Measurements from ENCODE around the gene PNO1. TPM values are rescaled to one million over a fixed set of nuclear protein-coding genes. Genes with fewer than 3 reads are reported as not detected.

Gene PNO1
- total and polyA plus RNA-seq, 8 donors: 6.1 to 65.8 (median 16.4) TPM

DNA sequence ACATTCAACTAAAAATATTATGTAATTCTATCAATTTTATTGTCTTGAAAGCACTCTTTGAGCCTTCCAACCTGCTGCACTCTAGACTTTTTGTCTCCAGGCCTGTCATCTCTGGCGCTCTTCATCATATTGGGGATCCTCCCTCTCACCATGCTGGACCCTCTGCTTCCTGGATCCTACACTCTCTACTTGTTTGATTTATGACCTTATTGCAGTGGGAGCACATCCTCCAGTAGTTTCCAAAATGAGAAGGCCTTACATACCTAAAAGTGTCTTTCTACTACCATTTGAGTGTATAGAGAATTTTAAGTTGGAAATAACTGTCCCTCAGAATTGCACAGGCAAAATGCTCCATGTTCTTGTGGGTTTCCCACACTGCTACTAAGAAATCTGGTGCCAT is 25.2 kb downstream of the PNO1 start:
- no peak for TF ChIP-seq EP300 (IDR thresholded peaks at IDR 0.05)
- no peak for TF ChIP-seq POLR2A (IDR thresholded peaks at IDR 0.05)
- no peak for TF ChIP-seq POLR2AphosphoS5 (IDR thresholded peaks at IDR 0.05)
- TF ChIP-seq, protein P1, sequence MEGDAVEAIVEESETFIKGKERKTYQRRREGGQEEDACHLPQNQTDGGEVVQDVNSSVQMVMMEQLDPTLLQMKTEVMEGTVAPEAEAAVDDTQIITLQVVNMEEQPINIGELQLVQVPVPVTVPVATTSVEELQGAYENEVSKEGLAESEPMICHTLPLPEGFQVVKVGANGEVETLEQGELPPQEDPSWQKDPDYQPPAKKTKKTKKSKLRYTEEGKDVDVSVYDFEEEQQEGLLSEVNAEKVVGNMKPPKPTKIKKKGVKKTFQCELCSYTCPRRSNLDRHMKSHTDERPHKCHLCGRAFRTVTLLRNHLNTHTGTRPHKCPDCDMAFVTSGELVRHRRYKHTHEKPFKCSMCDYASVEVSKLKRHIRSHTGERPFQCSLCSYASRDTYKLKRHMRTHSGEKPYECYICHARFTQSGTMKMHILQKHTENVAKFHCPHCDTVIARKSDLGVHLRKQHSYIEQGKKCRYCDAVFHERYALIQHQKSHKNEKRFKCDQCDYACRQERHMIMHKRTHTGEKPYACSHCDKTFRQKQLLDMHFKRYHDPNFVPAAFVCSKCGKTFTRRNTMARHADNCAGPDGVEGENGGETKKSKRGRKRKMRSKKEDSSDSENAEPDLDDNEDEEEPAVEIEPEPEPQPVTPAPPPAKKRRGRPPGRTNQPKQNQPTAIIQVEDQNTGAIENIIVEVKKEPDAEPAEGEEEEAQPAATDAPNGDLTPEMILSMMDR (IDR thresholded peaks at IDR 0.05): no peak
- intact Hi-C loops (cut with DNase I; ENCODE audit: low total_unique reads): no loop called here
- Histone ChIP-seq H3K36me3 (peaks cover 7 to 71% (median 42%) of the 10 kb centered on the region in 4 donors), H3K27me3 (no peaks in the 10 kb centered on the region), H3K9me3 (no peaks in the 10 kb centered on the region), H3K4me3 (no peak overlapping the region), H3K4me1 (peaks cover 0 to 23% (median 15%) of the 10 kb centered on the region in 4 donors), H3K27ac (no peak overlapping the region)
- WGBS, 5 donors: 93 to 100% (median 96%) methylated on average over 1 of the region's 1 CpG
- no peak for DNase-seq

DNA sequence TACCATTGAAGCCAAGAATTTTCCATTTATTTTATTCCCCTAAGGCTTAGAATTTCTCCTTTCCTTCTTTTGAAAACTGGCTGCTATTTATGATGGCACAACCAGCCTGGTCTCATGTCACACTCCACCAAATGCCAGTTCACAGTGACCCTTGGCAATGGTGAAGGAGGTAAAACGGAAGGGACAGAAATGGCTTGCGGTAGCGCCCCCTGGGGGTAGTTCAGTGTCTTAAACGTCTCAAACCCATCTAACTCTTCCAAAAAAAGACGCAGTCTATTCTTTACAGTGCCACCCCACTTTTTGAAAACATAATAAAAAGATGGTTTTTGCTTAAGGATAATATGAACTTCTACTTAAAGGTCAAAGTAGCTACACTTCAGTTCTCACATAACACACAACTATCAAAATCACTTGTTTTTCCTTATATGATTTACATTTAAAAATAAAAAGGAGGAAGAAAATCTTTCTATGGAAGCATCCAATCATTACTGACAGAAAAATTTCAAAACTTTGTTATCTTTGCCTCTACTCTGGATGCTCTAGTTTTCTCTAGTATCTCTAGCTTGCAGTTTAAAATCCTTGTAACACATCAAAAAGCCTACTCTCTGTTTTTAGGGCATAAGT is 28.0 kb downstream of the PNO1 start:
- Histone ChIP-seq H3K27ac (no peak overlapping the region), H3K4me3 (no peak overlapping the region), H3K9me3 (no peaks in the 10 kb centered on the region), H3K27me3 (no peaks in the 10 kb centered on the region), H3K36me3 (peaks cover 7 to 53% (median 30%) of the 10 kb centered on the region in 4 donors), H3K4me1 (peaks cover 0 to 38% (median 24%) of the 10 kb centered on the region in 4 donors)
- DNase-seq: peak in 1 of 2 donors; percentile 67
- intact Hi-C loops (cut with DNase I; ENCODE audit: low total_unique reads): no loop called here
- TF ChIP-seq POLR2AphosphoS5 (IDR thresholded peaks at IDR 0.05): no peak
- TF ChIP-seq, protein P1 (IDR thresholded peaks at IDR 0.05): peak in 3 of 7 experiments; percentile 19 to 40 (median 24)
- WGBS, 5 donors: 43 to 56% (median 53%) methylated on average over 5 of the region's 5 CpGs

DNA sequence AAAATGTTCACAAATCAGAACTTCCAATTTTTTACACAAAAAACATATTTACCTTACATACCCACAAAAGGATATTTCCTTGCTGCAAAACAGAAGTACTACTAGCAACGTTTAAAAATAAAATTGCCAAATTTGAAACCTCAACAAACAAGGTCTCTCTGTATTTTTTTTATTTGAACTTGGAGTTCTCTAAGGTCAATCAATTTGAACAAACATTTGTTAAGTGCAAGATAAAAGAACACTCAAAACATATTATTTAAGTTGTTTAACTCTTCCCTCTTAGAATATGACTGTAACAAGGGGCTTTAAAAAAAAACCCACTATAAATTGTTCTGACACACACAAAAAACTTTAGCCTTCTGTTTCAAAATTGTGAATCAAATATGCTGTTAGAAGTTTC is 29.6 kb downstream of the PNO1 start:
- H3K4me1 ChIP-seq: peaks cover 6 to 54% (median 33%) of the 10 kb centered on the region in 4 donors
- TF ChIP-seq EP300 (IDR thresholded peaks at IDR 0.05): no peak
- no peak for TF ChIP-seq POLR2A (IDR thresholded peaks at IDR 0.05)
- TF ChIP-seq, protein P1 (IDR thresholded peaks at IDR 0.05): no peak
- no peak for TF ChIP-seq POLR2AphosphoS5 (IDR thresholded peaks at IDR 0.05)
- intact Hi-C loops (cut with DNase I; ENCODE audit: low total_unique reads): no loop called here
- WGBS, 5 donors: 7 to 35% (median 18%) methylated on average over 1 of the region's 1 CpG
- peaks cover 7 to 36% (median 20%) of the 10 kb centered on the region in 4 donors for H3K36me3 ChIP-seq
- H3K27me3 ChIP-seq: no peaks in the 10 kb centered on the region
- H3K4me3 ChIP-seq: no peak overlapping the region
- no peak overlapping the region for H3K27ac ChIP-seq
- no peaks in the 10 kb centered on the region for H3K9me3 ChIP-seq
- DNase-seq: no peak

DNA sequence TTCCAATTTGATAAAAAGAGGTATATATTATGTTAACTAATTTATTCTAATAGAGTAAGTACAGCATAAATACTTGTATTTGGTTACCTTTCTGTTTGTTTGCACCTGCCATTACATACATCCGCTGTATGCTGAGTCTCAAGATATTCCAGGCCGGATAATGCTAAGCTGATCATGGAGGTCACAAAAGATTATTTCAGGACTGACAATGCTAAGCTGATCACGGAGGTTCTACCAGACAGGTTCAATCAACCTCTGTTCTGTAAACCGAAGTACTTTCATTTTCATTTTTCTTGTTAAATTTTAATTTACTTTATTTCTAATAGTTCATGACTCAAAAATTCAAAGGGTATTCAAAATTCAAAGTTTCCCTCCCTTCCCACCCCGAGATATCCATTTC is 31.1 kb downstream of the PNO1 start:
- TF ChIP-seq POLR2A (IDR thresholded peaks at IDR 0.05): no peak
- no peak for TF ChIP-seq EP300 (IDR thresholded peaks at IDR 0.05)
- no peak for TF ChIP-seq POLR2AphosphoS5 (IDR thresholded peaks at IDR 0.05)
- TF ChIP-seq, protein P1 (IDR thresholded peaks at IDR 0.05): no peak
- Histone ChIP-seq H3K4me3 (no peak overlapping the region), H3K27me3 (no peaks in the 10 kb centered on the region), H3K9me3 (no peaks in the 10 kb centered on the region), H3K27ac (peak overlapping the region in 1 of 5 donors; percentile 9), H3K36me3 (peaks cover 5 to 26% (median 13%) of the 10 kb centered on the region in 4 donors), H3K4me1 (peaks cover 12 to 69% (median 42%) of the 10 kb centered on the region in 4 donors)
- DNase-seq: no peak
- intact Hi-C loops (cut with DNase I; ENCODE audit: low total_unique reads): no loop called here
- WGBS, 5 donors: 44 to 61% (median 53%) methylated on average over 5 of the region's 5 CpGs

All from stomach (tissue), 9 donors.